ENCODE measurements around the gene TNFSF4. TPM values are rescaled to one million over a fixed set of nuclear protein-coding genes. Genes with fewer than 3 reads are reported as not detected.
"Not testable (repeated sequence)": the region's sequence is repeated elsewhere in the genome, so short reads cannot be mapped to it uniquely, and the experiment has no call there.

The TNFSF4 gene
- polyA plus RNA-seq, 1 donor (not counting 4 experiments of a cell fraction or from before 2014, with no cell fraction given) = 1.2 TPM

DNA sequence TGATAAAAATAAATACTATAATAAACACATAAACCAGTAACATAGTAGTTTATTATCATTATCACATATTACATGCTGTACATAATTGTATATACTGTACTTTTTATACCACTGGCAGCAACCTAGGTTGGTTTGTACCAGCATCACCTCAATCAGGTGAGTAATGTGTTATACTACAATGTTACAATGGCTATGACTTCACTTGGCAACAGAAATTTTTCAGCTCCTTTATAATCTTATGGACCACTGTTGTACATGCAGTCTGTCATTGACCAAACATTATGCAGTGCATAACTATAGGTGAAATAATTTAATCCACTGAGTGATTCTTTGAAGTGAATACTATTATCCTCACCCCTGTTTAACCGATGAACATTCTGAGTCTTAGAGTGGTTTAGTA is 44.5 kb downstream of the TNFSF4 start:
- TF ChIP-seq, protein P1, sequence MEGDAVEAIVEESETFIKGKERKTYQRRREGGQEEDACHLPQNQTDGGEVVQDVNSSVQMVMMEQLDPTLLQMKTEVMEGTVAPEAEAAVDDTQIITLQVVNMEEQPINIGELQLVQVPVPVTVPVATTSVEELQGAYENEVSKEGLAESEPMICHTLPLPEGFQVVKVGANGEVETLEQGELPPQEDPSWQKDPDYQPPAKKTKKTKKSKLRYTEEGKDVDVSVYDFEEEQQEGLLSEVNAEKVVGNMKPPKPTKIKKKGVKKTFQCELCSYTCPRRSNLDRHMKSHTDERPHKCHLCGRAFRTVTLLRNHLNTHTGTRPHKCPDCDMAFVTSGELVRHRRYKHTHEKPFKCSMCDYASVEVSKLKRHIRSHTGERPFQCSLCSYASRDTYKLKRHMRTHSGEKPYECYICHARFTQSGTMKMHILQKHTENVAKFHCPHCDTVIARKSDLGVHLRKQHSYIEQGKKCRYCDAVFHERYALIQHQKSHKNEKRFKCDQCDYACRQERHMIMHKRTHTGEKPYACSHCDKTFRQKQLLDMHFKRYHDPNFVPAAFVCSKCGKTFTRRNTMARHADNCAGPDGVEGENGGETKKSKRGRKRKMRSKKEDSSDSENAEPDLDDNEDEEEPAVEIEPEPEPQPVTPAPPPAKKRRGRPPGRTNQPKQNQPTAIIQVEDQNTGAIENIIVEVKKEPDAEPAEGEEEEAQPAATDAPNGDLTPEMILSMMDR (optimal IDR thresholded peaks at IDR 0.05 in 1 of 3, IDR thresholded peaks at IDR 0.05 in 1 of 3, conservative IDR thresholded peaks at IDR 0.05 in 1 of 3; ENCODE audit: extremely low read depth in 1 of 3, insufficient read depth in 2 of 3, low read length in 3 of 3) = no peak
- no peak for TF ChIP-seq EZH2 (IDR thresholded peaks at IDR 0.05; ENCODE audit: low read length)
- H4K20me1 ChIP-seq (ENCODE audit: control insufficient read depth, extremely low read depth, insufficient read depth, low read length) = no peaks in the 10 kb centered on the region
- H3K4me3 ChIP-seq (ENCODE audit: control insufficient read depth in 2 of 3, extremely low read depth in 1 of 3, insufficient read depth in 2 of 3, low read depth in 1 of 3, low read length in 3 of 3) = no peak overlapping the region
- H3K27ac ChIP-seq (ENCODE audit: control insufficient read depth, insufficient read depth, low read length) = peak overlapping the region; percentile 24
- DNase-seq (ENCODE audit: low read depth, low spot score) (no peak), FAIRE-seq (peak; percentile 71)
- peaks cover 17% of the 10 kb centered on the region for H3K4me1 ChIP-seq (ENCODE audit: control insufficient read depth, extremely low read depth, insufficient read depth, low read length)
- H3K9me1 ChIP-seq (ENCODE audit: control insufficient read depth, extremely low read depth, insufficient read depth, low read length) = no peaks in the 10 kb centered on the region
- H3K9me3 ChIP-seq (ENCODE audit: control insufficient read depth, low read depth, low read length) = no peaks in the 10 kb centered on the region
- H3K79me2 ChIP-seq (ENCODE audit: control insufficient read depth, insufficient read depth, low read length) = no peaks in the 10 kb centered on the region
- no peaks in the 10 kb centered on the region for H3K36me3 ChIP-seq (ENCODE audit: control insufficient read depth in 2 of 2, extremely low read depth in 1 of 2, insufficient read depth in 2 of 2, low read length in 2 of 2)
- no peaks in the 10 kb centered on the region for H3K27me3 ChIP-seq (ENCODE audit: control insufficient read depth, extremely low read depth, insufficient read depth, low read length)
- dilution Hi-C loops (cut with MboI; ENCODE audit: extremely low pct_ligation_motif_present, low sequenced_read_pairs) = no loop called here
- no peak overlapping the region for H2AFZ ChIP-seq (ENCODE audit: control insufficient read depth, low read length)
- H3K9ac ChIP-seq (ENCODE audit: control insufficient read depth, extremely low read depth, insufficient read depth, low read length) = no peak overlapping the region
- peak overlapping the region; percentile 51 for H3K4me2 ChIP-seq (ENCODE audit: control insufficient read depth, extremely low read depth, insufficient read depth, low read depth, low read length)

DNA sequence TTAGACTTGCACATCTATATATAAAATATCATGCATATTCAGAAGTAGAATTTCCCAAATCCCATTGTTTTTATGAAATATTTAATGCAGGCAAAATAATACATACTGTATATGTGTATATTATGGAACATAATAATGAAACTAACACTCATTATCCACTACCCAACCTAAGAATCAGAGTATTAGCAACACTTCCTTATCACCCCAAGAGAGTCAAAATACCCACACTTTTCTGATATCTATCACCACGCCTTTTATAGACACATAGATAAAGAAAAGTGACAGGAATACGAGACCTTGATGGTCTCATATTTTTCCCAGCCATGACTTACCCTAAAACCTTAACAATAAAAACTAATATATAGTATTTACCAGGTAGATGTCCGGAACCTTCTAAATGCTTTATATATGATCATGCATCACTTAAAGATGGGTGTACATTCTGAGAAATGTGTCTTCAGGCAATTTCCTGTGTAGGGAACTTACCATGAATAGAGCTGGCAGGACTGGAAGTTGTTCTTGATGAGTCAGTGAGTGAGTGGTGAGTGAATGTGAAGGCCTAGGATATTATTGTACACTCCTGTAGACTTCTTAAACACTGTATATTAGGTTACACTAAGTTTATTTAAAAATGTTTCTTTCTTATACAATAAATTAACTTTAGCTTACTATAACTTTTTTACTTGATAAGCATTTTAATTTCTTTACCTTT is 45.5 kb downstream of the TNFSF4 start:
- TF ChIP-seq EZH2 (IDR thresholded peaks at IDR 0.05; ENCODE audit: low read length) = no peak
- TF ChIP-seq, protein P1 (optimal IDR thresholded peaks at IDR 0.05 in 1 of 3, IDR thresholded peaks at IDR 0.05 in 1 of 3, conservative IDR thresholded peaks at IDR 0.05 in 1 of 3; ENCODE audit: extremely low read depth in 1 of 3, insufficient read depth in 2 of 3, low read length in 3 of 3) = no peak
- Histone ChIP-seq H2AFZ (ENCODE audit: control insufficient read depth, low read length) (peak overlapping the region; percentile 50), H3K79me2 (ENCODE audit: control insufficient read depth, insufficient read depth, low read length) (no peaks in the 10 kb centered on the region), H3K9me1 (ENCODE audit: control insufficient read depth, extremely low read depth, insufficient read depth, low read length) (no peaks in the 10 kb centered on the region), H3K9me3 (ENCODE audit: control insufficient read depth, low read depth, low read length) (no peaks in the 10 kb centered on the region), H3K4me1 (ENCODE audit: control insufficient read depth, extremely low read depth, insufficient read depth, low read length) (peaks cover 17% of the 10 kb centered on the region), H3K9ac (ENCODE audit: control insufficient read depth, extremely low read depth, insufficient read depth, low read length) (no peak overlapping the region), H4K20me1 (ENCODE audit: control insufficient read depth, extremely low read depth, insufficient read depth, low read length) (no peaks in the 10 kb centered on the region), H3K4me2 (ENCODE audit: control insufficient read depth, extremely low read depth, insufficient read depth, low read depth, low read length) (peak overlapping the region; percentile 73), H3K4me3 (ENCODE audit: control insufficient read depth in 2 of 3, extremely low read depth in 1 of 3, insufficient read depth in 2 of 3, low read depth in 1 of 3, low read length in 3 of 3) (no peak overlapping the region), H3K27ac (ENCODE audit: control insufficient read depth, insufficient read depth, low read length) (peak overlapping the region; percentile 24), H3K27me3 (ENCODE audit: control insufficient read depth, extremely low read depth, insufficient read depth, low read length) (no peaks in the 10 kb centered on the region), H3K36me3 (ENCODE audit: control insufficient read depth in 2 of 2, extremely low read depth in 1 of 2, insufficient read depth in 2 of 2, low read length in 2 of 2) (no peaks in the 10 kb centered on the region)
- FAIRE-seq = peak; percentile 86
- dilution Hi-C loops (cut with MboI; ENCODE audit: extremely low pct_ligation_motif_present, low sequenced_read_pairs) = no loop called here
- peak; percentile 44 for DNase-seq (ENCODE audit: low read depth, low spot score)

DNA sequence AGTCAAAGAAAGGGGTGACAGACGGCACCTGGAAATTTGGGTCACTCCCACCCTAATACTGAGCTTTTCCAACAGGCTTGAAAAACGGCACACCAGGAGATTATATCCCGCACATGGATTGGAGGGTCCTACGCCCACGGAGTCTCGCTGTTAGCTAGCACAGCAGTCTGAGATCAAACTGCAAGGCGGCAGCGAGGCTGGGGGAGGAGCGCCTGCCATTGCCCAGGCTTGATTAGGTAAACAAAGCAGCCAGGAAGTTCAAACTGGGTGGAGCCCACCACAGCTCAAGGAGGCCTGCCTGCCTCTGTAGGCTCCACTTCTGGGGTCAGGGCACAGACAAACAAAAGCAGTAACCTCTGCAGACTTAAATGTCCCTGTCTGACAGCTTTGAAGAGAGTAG is 53.2 kb downstream of the TNFSF4 start:
- H3K4me2 ChIP-seq (ENCODE audit: control insufficient read depth, extremely low read depth, insufficient read depth, low read depth, low read length); dilution Hi-C loops (cut with MboI; ENCODE audit: extremely low pct_ligation_motif_present, low sequenced_read_pairs); H4K20me1 ChIP-seq (ENCODE audit: control insufficient read depth, extremely low read depth, insufficient read depth, low read length); DNase-seq (ENCODE audit: low read depth, low spot score); H3K9me1 ChIP-seq (ENCODE audit: control insufficient read depth, extremely low read depth, insufficient read depth, low read length); H3K79me2 ChIP-seq (ENCODE audit: control insufficient read depth, insufficient read depth, low read length); H3K4me1 ChIP-seq (ENCODE audit: control insufficient read depth, extremely low read depth, insufficient read depth, low read length); FAIRE-seq; H2AFZ ChIP-seq (ENCODE audit: control insufficient read depth, low read length); H3K9me3 ChIP-seq (ENCODE audit: control insufficient read depth, low read depth, low read length); H3K27me3 ChIP-seq (ENCODE audit: control insufficient read depth, extremely low read depth, insufficient read depth, low read length); H3K4me3 ChIP-seq (ENCODE audit: control insufficient read depth in 2 of 3, extremely low read depth in 1 of 3, insufficient read depth in 2 of 3, low read depth in 1 of 3, low read length in 3 of 3); H3K27ac ChIP-seq (ENCODE audit: control insufficient read depth, insufficient read depth, low read length); H3K36me3 ChIP-seq (ENCODE audit: control insufficient read depth in 2 of 2, extremely low read depth in 1 of 2, insufficient read depth in 2 of 2, low read length in 2 of 2); H3K9ac ChIP-seq (ENCODE audit: control insufficient read depth, extremely low read depth, insufficient read depth, low read length): not testable (repeated sequence)

All from keratinocyte (primary cell).